Measurements from ENCODE around the gene PHKB.

DNA sequence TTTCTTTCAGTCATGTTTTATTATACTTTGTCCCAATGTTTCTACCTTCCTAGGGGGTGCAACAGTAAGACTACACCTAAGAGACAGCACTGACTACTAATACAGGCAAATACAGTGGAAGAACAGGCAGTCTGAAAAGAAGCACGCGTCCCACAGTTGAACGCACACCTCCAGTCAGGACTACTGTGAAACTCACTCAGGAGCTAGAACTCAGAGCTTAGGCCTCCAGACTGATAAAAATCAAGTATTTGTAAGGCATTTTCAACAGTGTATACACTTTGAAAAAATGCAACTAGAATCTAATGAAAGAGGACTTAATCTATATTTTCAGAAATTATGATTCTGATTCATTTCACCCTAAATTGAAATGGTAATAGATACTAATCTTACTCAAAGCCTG lies 14.7 kb upstream of the PHKB start:
- no peak for TF ChIP-seq POLR2A (IDR thresholded peaks at IDR 0.05)
- TF ChIP-seq, protein P1, sequence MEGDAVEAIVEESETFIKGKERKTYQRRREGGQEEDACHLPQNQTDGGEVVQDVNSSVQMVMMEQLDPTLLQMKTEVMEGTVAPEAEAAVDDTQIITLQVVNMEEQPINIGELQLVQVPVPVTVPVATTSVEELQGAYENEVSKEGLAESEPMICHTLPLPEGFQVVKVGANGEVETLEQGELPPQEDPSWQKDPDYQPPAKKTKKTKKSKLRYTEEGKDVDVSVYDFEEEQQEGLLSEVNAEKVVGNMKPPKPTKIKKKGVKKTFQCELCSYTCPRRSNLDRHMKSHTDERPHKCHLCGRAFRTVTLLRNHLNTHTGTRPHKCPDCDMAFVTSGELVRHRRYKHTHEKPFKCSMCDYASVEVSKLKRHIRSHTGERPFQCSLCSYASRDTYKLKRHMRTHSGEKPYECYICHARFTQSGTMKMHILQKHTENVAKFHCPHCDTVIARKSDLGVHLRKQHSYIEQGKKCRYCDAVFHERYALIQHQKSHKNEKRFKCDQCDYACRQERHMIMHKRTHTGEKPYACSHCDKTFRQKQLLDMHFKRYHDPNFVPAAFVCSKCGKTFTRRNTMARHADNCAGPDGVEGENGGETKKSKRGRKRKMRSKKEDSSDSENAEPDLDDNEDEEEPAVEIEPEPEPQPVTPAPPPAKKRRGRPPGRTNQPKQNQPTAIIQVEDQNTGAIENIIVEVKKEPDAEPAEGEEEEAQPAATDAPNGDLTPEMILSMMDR (IDR thresholded peaks at IDR 0.05): no peak

All from lower leg skin (tissue), 3 donors.